IPS DF 6.9 (cell line): Measurements from ENCODE around the gene SUPT3H.

Experiments used
- DNase-seq: peaks from one replicate; pipeline ENCODE4 v3.0.0-alpha.2; 2013; ENCODE audit warnings: low read depth, low spot score
- H3K27ac ChIP-seq: one replicate; pipeline ENCODE4 v1.5.1; 2013; ENCODE audit warnings: low read length, control low read depth
- H3K27me3 ChIP-seq: 2 replicates; pipeline ENCODE4 v1.6.1; 2013; ENCODE audit warnings: mild to moderate bottlenecking, low read length; ENCODE audit not compliant: control insufficient read depth, insufficient read depth
- H3K36me3 ChIP-seq: 2 replicates; pipeline ENCODE4 v1.6.1; 2013; ENCODE audit warnings: low read length; ENCODE audit not compliant: control insufficient read depth, insufficient read depth
- H3K4me1 ChIP-seq: 2 replicates; pipeline ENCODE4 v1.6.1; 2013; ENCODE audit warnings: low read length; ENCODE audit not compliant: control insufficient read depth, insufficient read depth
- H3K4me3 ChIP-seq: 2 replicates; pipeline ENCODE4 v1.5.1; 2013; ENCODE audit warnings: mild to moderate bottlenecking, low read length
- H3K9me3 ChIP-seq: 2 replicates; pipeline ENCODE4 v1.6.1; 2013; ENCODE audit warnings: low read length, inconsistent platforms; ENCODE audit not compliant: control insufficient read depth, insufficient read depth
- WGBS: extraction: QIAGEN DNeasy Blood & Tissue Kit; methylation state at CpG from one replicate; pipeline ENCODE4 v1.1.7; 2013; ENCODE audit warnings: mixed read lengths, missing lambda C conversion rate; ENCODE audit not compliant: insufficient read length, insufficient coverage; 5-methylcytosine and 5-hydroxymethylcytosine counted together

SUPT3H gene

GRCh38 chr6:44804546-44805159 lies 573.1 kb downstream of the SUPT3H start:
- no CpG with 5 or more reads among the region's 4 CpGs for WGBS
- DNase-seq: no peak

GRCh38 chr6:44804016-44804415 lies 573.7 kb downstream of the SUPT3H start:
- H3K27me3 ChIP-seq: no peaks in the 10 kb centered on the region
- WGBS: no CpG with 5 or more reads among the region's 5 CpGs
- H3K4me3 ChIP-seq: no peak overlapping the region
- H3K9me3 ChIP-seq: no peaks in the 10 kb centered on the region
- H3K36me3 ChIP-seq: no peaks in the 10 kb centered on the region
- no peak overlapping the region for H3K27ac ChIP-seq
- no peaks in the 10 kb centered on the region for H3K4me1 ChIP-seq
- no peak for DNase-seq

More at GRCh38 chr6:44804546-44805159, 573.1 kb downstream of the SUPT3H start:
- Histone ChIP-seq H3K27ac (no peak overlapping the region), H3K27me3 (no peaks in the 10 kb centered on the region), H3K36me3 (no peaks in the 10 kb centered on the region), H3K4me3 (no peak overlapping the region), H3K9me3 (no peaks in the 10 kb centered on the region), H3K4me1 (no peaks in the 10 kb centered on the region)

GRCh38 chr6:44800784-44801592 lies 576.7 kb downstream of the SUPT3H start:
- no peak overlapping the region for H3K4me3 ChIP-seq
- no peaks in the 10 kb centered on the region for H3K36me3 ChIP-seq
- no peaks in the 10 kb centered on the region for H3K27me3 ChIP-seq
- H3K27ac ChIP-seq: no peak overlapping the region
- no peaks in the 10 kb centered on the region for H3K9me3 ChIP-seq
- no CpG with 5 or more reads among the region's 8 CpGs for WGBS
- DNase-seq: no peak
- H3K4me1 ChIP-seq: no peaks in the 10 kb centered on the region

GRCh38 chr6:44800171-44800783 lies 577.5 kb downstream of the SUPT3H start:
- no peaks in the 10 kb centered on the region for H3K27me3 ChIP-seq
- no peaks in the 10 kb centered on the region for H3K4me1 ChIP-seq
- H3K4me3 ChIP-seq: no peak overlapping the region
- H3K9me3 ChIP-seq: no peaks in the 10 kb centered on the region
- DNase-seq: no peak
- no CpG with 5 or more reads among the region's 8 CpGs for WGBS
- H3K27ac ChIP-seq: no peak overlapping the region
- no peaks in the 10 kb centered on the region for H3K36me3 ChIP-seq

- DNase-seq: no peak
- Histone ChIP-seq H3K27ac (no peak overlapping the region), H3K4me3 (no peak overlapping the region), H3K4me1 (no peaks in the 10 kb centered on the region), H3K36me3 (no peaks in the 10 kb centered on the region), H3K9me3 (no peaks in the 10 kb centered on the region), H3K27me3 (no peaks in the 10 kb centered on the region)
- no CpG with 5 or more reads among the region's 3 CpGs for WGBS
These were observed 580.0 kb downstream of the SUPT3H start for GRCh38 chr6:44797746-44798145.

- DNase-seq: no peak
- no CpG with 5 or more reads among the region's 7 CpGs for WGBS
- H3K4me3 ChIP-seq: no peak overlapping the region
- H3K9me3 ChIP-seq: no peaks in the 10 kb centered on the region
- no peaks in the 10 kb centered on the region for H3K27me3 ChIP-seq
- no peaks in the 10 kb centered on the region for H3K36me3 ChIP-seq
- H3K4me1 ChIP-seq: no peaks in the 10 kb centered on the region
- H3K27ac ChIP-seq: no peak overlapping the region
These were observed 582.4 kb downstream of the SUPT3H start for GRCh38 chr6:44795326-44795725.

- H3K4me3 ChIP-seq: no peak overlapping the region
- peaks cover 3% of the 10 kb centered on the region; the same call in 1 of the 2 replicates for H3K4me1 ChIP-seq
- no peaks in the 10 kb centered on the region for H3K36me3 ChIP-seq
- H3K27ac ChIP-seq: no peak overlapping the region
- H3K9me3 ChIP-seq: no peaks in the 10 kb centered on the region
- no peaks in the 10 kb centered on the region for H3K27me3 ChIP-seq
- no CpG with 5 or more reads among the region's 7 CpGs for WGBS
- no peak for DNase-seq
These were observed 587.9 kb downstream of the SUPT3H start for GRCh38 chr6:44789806-44790205.

- Histone ChIP-seq H3K9me3 (no peaks in the 10 kb centered on the region), H3K27ac (no peak overlapping the region), H3K4me1 (peaks cover 3% of the 10 kb centered on the region; the same call in 1 of the 2 replicates), H3K36me3 (no peaks in the 10 kb centered on the region), H3K27me3 (no peaks in the 10 kb centered on the region), H3K4me3 (no peak overlapping the region)
- WGBS: no CpG with 5 or more reads among the region's 5 CpGs
- no peak for DNase-seq
These were observed 588.7 kb downstream of the SUPT3H start for GRCh38 chr6:44789061-44789460.

- Histone ChIP-seq H3K9me3 (no peaks in the 10 kb centered on the region), H3K27me3 (no peaks in the 10 kb centered on the region), H3K36me3 (no peaks in the 10 kb centered on the region), H3K4me3 (no peak overlapping the region), H3K4me1 (peaks cover 3% of the 10 kb centered on the region; the same call in 1 of the 2 replicates), H3K27ac (no peak overlapping the region)
- WGBS: no CpG with 5 or more reads among the region's 10 CpGs
- DNase-seq: no peak
These were observed 589.2 kb downstream of the SUPT3H start for GRCh38 chr6:44788387-44788981.

- Histone ChIP-seq H3K27ac (no peak overlapping the region), H3K36me3 (no peaks in the 10 kb centered on the region), H3K27me3 (no peaks in the 10 kb centered on the region), H3K9me3 (no peaks in the 10 kb centered on the region), H3K4me3 (no peak overlapping the region), H3K4me1 (peaks cover 3% of the 10 kb centered on the region; the same call in 1 of the 2 replicates)
- WGBS: no CpG with 5 or more reads among the region's 8 CpGs
- no peak for DNase-seq
These were observed 590.4 kb downstream of the SUPT3H start for GRCh38 chr6:44787254-44787834.
